Measurements from ENCODE around the gene ETS1. TPM values are rescaled to one million over a fixed set of nuclear protein-coding genes. Genes with fewer than 3 reads are reported as not detected.

ETS1 gene
- total RNA-seq, 1 experiment from 2014 or later: 82.0 TPM

DNA sequence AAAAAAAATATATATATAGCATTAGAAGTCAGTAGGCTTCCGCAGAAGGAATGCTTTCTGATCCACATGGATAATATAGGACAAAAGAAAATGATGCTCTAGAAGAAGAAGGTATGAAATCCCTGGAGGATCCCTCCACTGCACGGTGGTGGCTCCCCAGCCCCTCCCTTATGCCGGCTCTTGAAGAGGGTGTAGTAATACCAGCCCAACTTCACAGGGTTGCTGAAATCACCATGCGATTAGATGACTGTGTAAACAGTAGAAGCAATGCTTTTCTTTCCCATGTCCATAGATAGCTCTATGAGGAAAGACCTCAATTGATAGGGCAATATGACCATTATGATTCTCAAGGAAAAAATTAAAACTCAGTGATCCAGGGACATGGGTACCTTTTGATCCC lies 3.2 kb upstream of the ETS1 start:
- POLR2A ChIA-PET: no interaction called here
- TF ChIP-seq, protein P1, sequence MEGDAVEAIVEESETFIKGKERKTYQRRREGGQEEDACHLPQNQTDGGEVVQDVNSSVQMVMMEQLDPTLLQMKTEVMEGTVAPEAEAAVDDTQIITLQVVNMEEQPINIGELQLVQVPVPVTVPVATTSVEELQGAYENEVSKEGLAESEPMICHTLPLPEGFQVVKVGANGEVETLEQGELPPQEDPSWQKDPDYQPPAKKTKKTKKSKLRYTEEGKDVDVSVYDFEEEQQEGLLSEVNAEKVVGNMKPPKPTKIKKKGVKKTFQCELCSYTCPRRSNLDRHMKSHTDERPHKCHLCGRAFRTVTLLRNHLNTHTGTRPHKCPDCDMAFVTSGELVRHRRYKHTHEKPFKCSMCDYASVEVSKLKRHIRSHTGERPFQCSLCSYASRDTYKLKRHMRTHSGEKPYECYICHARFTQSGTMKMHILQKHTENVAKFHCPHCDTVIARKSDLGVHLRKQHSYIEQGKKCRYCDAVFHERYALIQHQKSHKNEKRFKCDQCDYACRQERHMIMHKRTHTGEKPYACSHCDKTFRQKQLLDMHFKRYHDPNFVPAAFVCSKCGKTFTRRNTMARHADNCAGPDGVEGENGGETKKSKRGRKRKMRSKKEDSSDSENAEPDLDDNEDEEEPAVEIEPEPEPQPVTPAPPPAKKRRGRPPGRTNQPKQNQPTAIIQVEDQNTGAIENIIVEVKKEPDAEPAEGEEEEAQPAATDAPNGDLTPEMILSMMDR (IDR thresholded peaks at IDR 0.05; ENCODE audit: unreplicated experiment): no peak
- CTCF ChIA-PET: interaction anchor here (0.9 kb wide), 1 partner anchor 254 kb away, joined by 3 read pairs; no protein-coding TSS in a partner anchor
- Mint-ChIP-seq H3K27ac (ENCODE audit: low read depth, unreplicated experiment) (no peak overlapping the region), H3K27me3 (ENCODE audit: insufficient read depth, unreplicated experiment) (peaks cover 32% of the 10 kb centered on the region), H3K36me3 (ENCODE audit: insufficient read depth, unreplicated experiment) (no peaks in the 10 kb centered on the region), H3K9me3 (ENCODE audit: unreplicated experiment) (no peaks in the 10 kb centered on the region), H3K4me1 (ENCODE audit: insufficient read depth, unreplicated experiment) (no peaks in the 10 kb centered on the region), H3K4me3 (ENCODE audit: unreplicated experiment) (no peak overlapping the region)
- intact Hi-C loops (cut with micrococcal nuclease): no loop called here
- BruUV-seq (replicated peaks): no TSS peak
- no peak for DNase-seq (ENCODE audit: unreplicated experiment)

GRCh38 chr11:128589998-128590397 lies 2.6 kb upstream of the ETS1 start:
- intact Hi-C loops (cut with micrococcal nuclease): no loop called here
- BruUV-seq (replicated peaks): no TSS peak
- Mint-ChIP-seq H3K36me3 (ENCODE audit: insufficient read depth, unreplicated experiment) (no peaks in the 10 kb centered on the region), H3K9me3 (ENCODE audit: unreplicated experiment) (no peaks in the 10 kb centered on the region), H3K27me3 (ENCODE audit: insufficient read depth, unreplicated experiment) (peaks cover 38% of the 10 kb centered on the region), H3K4me1 (ENCODE audit: insufficient read depth, unreplicated experiment) (no peaks in the 10 kb centered on the region), H3K27ac (ENCODE audit: low read depth, unreplicated experiment) (no peak overlapping the region), H3K4me3 (ENCODE audit: unreplicated experiment) (no peak overlapping the region)
- ChIA-PET CTCF (no interaction called here), POLR2A (no interaction called here)
- TF ChIP-seq, protein P1 (IDR thresholded peaks at IDR 0.05; ENCODE audit: unreplicated experiment): no peak
- no peak for DNase-seq (ENCODE audit: unreplicated experiment)

DNA sequence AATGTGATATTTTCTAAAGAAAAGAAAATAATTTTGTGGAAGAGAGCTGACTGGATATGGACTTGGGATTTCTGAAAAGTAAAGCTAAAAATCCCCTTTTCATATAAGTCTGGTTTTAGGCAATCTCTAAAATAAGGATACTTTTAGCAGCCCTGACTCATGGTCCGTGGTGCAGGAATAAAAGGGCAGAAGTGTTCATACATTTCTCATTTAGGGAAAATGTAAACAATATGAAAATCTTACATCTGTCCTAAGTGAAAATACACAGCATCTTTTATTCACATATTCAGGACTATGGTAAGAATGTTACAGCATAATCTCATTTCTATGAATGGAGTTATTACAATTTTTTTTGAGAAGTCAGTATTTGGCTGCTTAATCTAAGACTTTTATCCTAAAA lies 735 bp upstream of the ETS1 start:
- no peak overlapping the region for H3K4me3 Mint-ChIP-seq (ENCODE audit: unreplicated experiment)
- intact Hi-C loops (cut with micrococcal nuclease): no loop called here
- no TSS peak for BruUV-seq (replicated peaks)
- H3K4me1 Mint-ChIP-seq (ENCODE audit: insufficient read depth, unreplicated experiment): peaks cover 1% of the 10 kb centered on the region
- H3K27ac Mint-ChIP-seq (ENCODE audit: low read depth, unreplicated experiment): no peak overlapping the region
- DNase-seq (ENCODE audit: unreplicated experiment): no peak
- no peaks in the 10 kb centered on the region for H3K9me3 Mint-ChIP-seq (ENCODE audit: unreplicated experiment)
- TF ChIP-seq, protein P1 (IDR thresholded peaks at IDR 0.05; ENCODE audit: unreplicated experiment): no peak
- POLR2A ChIA-PET: no interaction called here
- H3K27me3 Mint-ChIP-seq (ENCODE audit: insufficient read depth, unreplicated experiment): peaks cover 43% of the 10 kb centered on the region
- no peaks in the 10 kb centered on the region for H3K36me3 Mint-ChIP-seq (ENCODE audit: insufficient read depth, unreplicated experiment)
- CTCF ChIA-PET: no interaction called here

- H3K36me3 Mint-ChIP-seq (ENCODE audit: insufficient read depth, unreplicated experiment): no peaks in the 10 kb centered on the region
- DNase-seq (ENCODE audit: unreplicated experiment): no peak
- H3K4me1 Mint-ChIP-seq (ENCODE audit: insufficient read depth, unreplicated experiment): peaks cover 8% of the 10 kb centered on the region
- H3K27ac Mint-ChIP-seq (ENCODE audit: low read depth, unreplicated experiment): no peak overlapping the region
- H3K9me3 Mint-ChIP-seq (ENCODE audit: unreplicated experiment): no peaks in the 10 kb centered on the region
- ChIA-PET POLR2A (no interaction called here), CTCF (interaction anchor here (0.7 kb wide), 1 partner anchor 619 kb away, joined by 4 read pairs; no protein-coding TSS in a partner anchor)
- TF ChIP-seq, protein P1 (IDR thresholded peaks at IDR 0.05; ENCODE audit: unreplicated experiment): no peak
- H3K27me3 Mint-ChIP-seq (ENCODE audit: insufficient read depth, unreplicated experiment): peaks cover 33% of the 10 kb centered on the region
- BruUV-seq (replicated peaks): no TSS peak
- intact Hi-C loops (cut with micrococcal nuclease): no loop called here
- no peak overlapping the region for H3K4me3 Mint-ChIP-seq (ENCODE audit: unreplicated experiment)
These were observed 669 bp downstream of the ETS1 start for GRCh38 chr11:128586689-128587088.
